LNCaP clone FGC (cell line): ENCODE measurements around the gene UXT.

Experiments
- DNase-seq: peaks from one replicate; pipeline ENCODE4 v3.0.0-alpha.2; 2011; ENCODE audit warnings: low read depth
- H3K4me3 ChIP-seq: 2 replicates; pipeline ENCODE4 v1.5.1; 2011; ENCODE audit warnings: mild to moderate bottlenecking, low read depth, low read length, control low read depth
- CTCF ChIP-seq: IDR thresholded peaks from 2 replicates; pipeline ENCODE4 v1.5.1; 2012; ENCODE audit warnings: mild to moderate bottlenecking; ENCODE audit not compliant: control insufficient read depth, insufficient read depth; ENCODE audit errors: extremely low read depth

Gene UXT

GRCh38 chrX:47638816-47639215, 20.2 kb downstream of the UXT start:
- no peak for TF ChIP-seq CTCF
- no peak overlapping the region for H3K4me3 ChIP-seq
- no peak for DNase-seq

GRCh38 chrX:47637546-47638195, 21.3 kb downstream of the UXT start:
- TF ChIP-seq CTCF = no peak
- no peak overlapping the region for H3K4me3 ChIP-seq
- no peak for DNase-seq

- no peak overlapping the region for H3K4me3 ChIP-seq
- TF ChIP-seq CTCF = no peak
- DNase-seq = no peak
Measured at GRCh38 chrX:47634871-47635575, 24.0 kb downstream of the UXT start.

- no peak for DNase-seq
- no peak overlapping the region for H3K4me3 ChIP-seq
- TF ChIP-seq CTCF = no peak
Measured at GRCh38 chrX:47633689-47634590, 25.0 kb downstream of the UXT start.

- no peak overlapping the region for H3K4me3 ChIP-seq
- no peak for DNase-seq
- TF ChIP-seq CTCF = no peak
Measured at GRCh38 chrX:47632666-47633065, 26.3 kb downstream of the UXT start.

GRCh38 chrX:47631676-47632075, 27.3 kb downstream of the UXT start:
- TF ChIP-seq CTCF = no peak
- DNase-seq = no peak
- no peak overlapping the region for H3K4me3 ChIP-seq
